H1 (cell line): Measurements from ENCODE around the gene KCNJ4. TPM values are rescaled to one million over a fixed set of nuclear protein-coding genes. Genes with fewer than 3 reads are reported as not detected.
A peak's percentile ranks its signal among the peaks of the same experiment; 100 is the strongest.

Source experiments
- CTCF ChIA-PET: fragments of 300-600 bp; sonication (Branson Sonifier 250); formaldehyde crosslinking; loops from one replicate; lab custom pipeline; 2021; ENCODE audit not compliant: partially characterized antibody; lab: Charles Lee
- POLR2A ChIA-PET: fragments of 300-600 bp; sonication (Branson Sonifier 250); formaldehyde crosslinking; loops from one replicate; lab custom pipeline; 2021; ENCODE audit warnings: inconsistent platforms; ENCODE audit not compliant: partially characterized antibody; lab: Charles Lee
- DNase-seq, 2 experiments: peaks; one replicate each; pipeline versions ENCODE4 v3.0.0 to v3.0.0-alpha.2; 2010 to 2022; ENCODE audit warnings: low spot score in 2 of 2, low read depth in 1 of 2, mixed read lengths in 1 of 2
- FAIRE-seq: peaks from 2 replicates; lab custom pipeline; 2011; peaks lifted over from hg19 to GRCh38; lab: Jason Lieb, UNC
- H2AFZ ChIP-seq: 2 replicates; pipeline ENCODE4 v1.8.1; 2012; ENCODE audit warnings: low read length, inconsistent platforms
- H2AK5ac ChIP-seq: 2 replicates; pipeline ENCODE4 v1.6.1; 2013; ENCODE audit warnings: low read depth, low read length
- H2BK120ac ChIP-seq: replicated peaks from 2 replicates; pipeline ENCODE3; 2013; ENCODE audit warnings: low read depth, low read length, inconsistent platforms
- H2BK12ac ChIP-seq: 2 replicates; pipeline ENCODE4 v1.6.1; 2013; ENCODE audit warnings: low read depth, low read length
- H2BK15ac ChIP-seq: 2 replicates; pipeline ENCODE4 v1.6.1; 2013; ENCODE audit warnings: low read length
- H2BK20ac ChIP-seq: 2 replicates; pipeline ENCODE4 v1.6.1; 2013; ENCODE audit warnings: low read length
- H2BK5ac ChIP-seq: 2 replicates; pipeline ENCODE4 v1.6.1; 2013; ENCODE audit warnings: low read depth, low read length
- H3K14ac ChIP-seq: 2 replicates; pipeline ENCODE4 v1.6.1; 2013; ENCODE audit warnings: inconsistent platforms; ENCODE audit not compliant: insufficient read length
- H3K18ac ChIP-seq: 2 replicates; pipeline ENCODE4 v1.6.1; 2013; ENCODE audit warnings: low read length; ENCODE audit errors: extremely low read depth
- H3K23ac ChIP-seq: 2 replicates; pipeline ENCODE4 v1.6.1; 2013; ENCODE audit warnings: inconsistent platforms; ENCODE audit not compliant: insufficient read length
- H3K23me2 ChIP-seq: 2 replicates; pipeline ENCODE4 v1.6.1; 2013; ENCODE audit warnings: low read depth, low read length
- H3K27ac ChIP-seq: 2 replicates; pipeline ENCODE4 v1.6.1; 2011; ENCODE audit warnings: low read depth, low read length, inconsistent platforms
- H3K27me3 ChIP-seq, 4 experiments: replicated peaks in 1 of 4; 1 replicate in 1 of 4; 2 replicates in 3 of 4; pipeline versions ENCODE4 v1.6.1 to v1.8.1; 2011 to 2013; ENCODE audit warnings: low read length in 3 of 4, mild to moderate bottlenecking in 3 of 4, inconsistent platforms in 2 of 4, mixed read lengths in 2 of 4, moderate library complexity in 1 of 4; ENCODE audit not compliant: control insufficient read depth in 3 of 4, insufficient read depth in 3 of 4; ENCODE audit errors: extremely low read depth in 1 of 4
- H3K36me3 ChIP-seq, 4 experiments: 2 replicates each; pipeline versions ENCODE4 v1.6.1 to v1.8.1; 2011 to 2013; ENCODE audit warnings: mild to moderate bottlenecking in 4 of 4, low read length in 3 of 4, moderate library complexity in 2 of 4, control low read depth in 1 of 4, inconsistent platforms in 1 of 4; ENCODE audit not compliant: insufficient read depth in 4 of 4, control insufficient read depth in 2 of 4
- H3K4ac ChIP-seq: replicated peaks from 2 replicates; pipeline ENCODE3; 2013; ENCODE audit warnings: low read length, low read depth, mixed read lengths, inconsistent platforms; ENCODE audit not compliant: insufficient read length
- H3K4me1 ChIP-seq, 4 experiments: replicated peaks in 1 of 4; 1 replicate in 1 of 4; 2 replicates in 3 of 4; pipeline versions ENCODE4 v1.6.1 to v1.8.1; 2011 to 2013; ENCODE audit warnings: low read length in 3 of 4, inconsistent platforms in 2 of 4, mixed read lengths in 1 of 4; ENCODE audit not compliant: insufficient read depth in 4 of 4, control insufficient read depth in 3 of 4
- H3K4me2 ChIP-seq, 2 experiments: 2 replicates each; pipeline versions ENCODE4 v1.6.1 to v1.8.1; 2011 to 2013; ENCODE audit warnings: low read depth in 2 of 2, low read length in 2 of 2, control low read depth in 1 of 2, inconsistent platforms in 1 of 2, mild to moderate bottlenecking in 1 of 2; ENCODE audit not compliant: insufficient read depth in 1 of 2
- H3K4me3 ChIP-seq, 4 experiments: fragments of 200-600, 300-600 bp in 1 of 4; sonication (generic), shearing (Covaris generic), sonication (Bioruptor Twin) in 1 of 4; 2 replicates each; pipeline versions ENCODE4 v1.5.1 to v1.8.1; 2011 to 2016; ENCODE audit warnings: low read length in 4 of 4, low read depth in 3 of 4, control low read depth in 2 of 4, inconsistent platforms in 2 of 4, mild to moderate bottlenecking in 2 of 4, mixed read lengths in 1 of 4, moderate library complexity in 1 of 4; ENCODE audit not compliant: insufficient read depth in 2 of 4; ENCODE audit errors: extremely low read depth in 1 of 4
- H3K56ac ChIP-seq: replicated peaks from 2 replicates; pipeline ENCODE3; 2013; ENCODE audit warnings: low read depth, mild to moderate bottlenecking, mixed read lengths, low read length, inconsistent platforms; ENCODE audit not compliant: insufficient read length
- H3K79me1 ChIP-seq: 2 replicates; pipeline ENCODE4 v1.6.1; 2013; ENCODE audit warnings: low read depth, low read length, control low read depth
- H3K79me2 ChIP-seq, 2 experiments: 2 replicates each; pipeline versions ENCODE4 v1.6.1 to v1.8.1; 2012 to 2013; ENCODE audit warnings: low read length in 2 of 2, mild to moderate bottlenecking in 2 of 2, inconsistent platforms in 1 of 2; ENCODE audit not compliant: insufficient read depth in 2 of 2, control insufficient read depth in 1 of 2
- H3K9ac ChIP-seq, 4 experiments: replicated peaks in 1 of 4; 1 replicate in 1 of 4; 2 replicates in 3 of 4; pipeline versions ENCODE4 v1.6.1 to v1.8.1; 2011 to 2013; ENCODE audit warnings: low read depth in 3 of 4, low read length in 3 of 4, control low read depth in 2 of 4, mild to moderate bottlenecking in 2 of 4, moderate library complexity in 2 of 4, inconsistent platforms in 1 of 4; ENCODE audit errors: extremely low read depth in 1 of 4
- H3K9me3 ChIP-seq, 2 experiments: 2 replicates each; pipeline versions ENCODE4 v1.6.1 to v1.8.1; 2012 to 2013; ENCODE audit warnings: mild to moderate bottlenecking in 2 of 2, moderate library complexity in 2 of 2, control low read depth in 1 of 2, inconsistent platforms in 1 of 2, low read depth in 1 of 2, low read length in 1 of 2, mixed read lengths in 1 of 2; ENCODE audit not compliant: insufficient read depth in 2 of 2
- H4K20me1 ChIP-seq, 2 experiments: replicated peaks in 1 of 2; 2 replicates each; pipeline versions ENCODE3 to v1.8.1; 2011 to 2013; ENCODE audit warnings: inconsistent platforms in 2 of 2, low read length in 2 of 2, mild to moderate bottlenecking in 1 of 2; ENCODE audit not compliant: insufficient read depth in 2 of 2, control insufficient read depth in 1 of 2
- H4K5ac ChIP-seq: 2 replicates; pipeline ENCODE4 v1.6.1; 2013; ENCODE audit warnings: low read length, low read depth, mixed read lengths, inconsistent platforms; ENCODE audit not compliant: insufficient read length
- H4K8ac ChIP-seq: 2 replicates; pipeline ENCODE4 v1.8.0; 2013; ENCODE audit warnings: mild to moderate bottlenecking, moderate library complexity, low read length, inconsistent platforms; ENCODE audit not compliant: insufficient read depth; ENCODE audit errors: extremely low read depth
- H4K91ac ChIP-seq: replicated peaks from 2 replicates; pipeline ENCODE3; 2013; ENCODE audit warnings: low read length, mixed read lengths, inconsistent platforms; ENCODE audit not compliant: insufficient read length
- CHD2 ChIP-seq: IDR thresholded peaks from 2 replicates; pipeline ENCODE4 v1.6.1; 2012; ENCODE audit warnings: low read length, improper control_type of control experiment
- HDAC2 ChIP-seq, 2 experiments: fragments of 300-600 bp in 1 of 2; sonication (generic) in 1 of 2; IDR thresholded peaks; 2 replicates each; pipeline ENCODE4 v1.6.1; 2011 to 2012; ENCODE audit warnings: low read depth in 2 of 2, low read length in 2 of 2, mild to moderate bottlenecking in 2 of 2, moderate library complexity in 2 of 2, borderline replicate concordance in 1 of 2, inconsistent platforms in 1 of 2
- KDM4A ChIP-seq: IDR thresholded peaks from one replicate; pipeline ENCODE4 v1.7.1; 2012; ENCODE audit warnings: low read depth, mild to moderate bottlenecking, moderate library complexity, low read length, inconsistent platforms; ENCODE audit not compliant: severe bottlenecking
- MAFK ChIP-seq: IDR thresholded peaks from 2 replicates; pipeline ENCODE4 v1.6.1; 2012; ENCODE audit warnings: low read depth, mild to moderate bottlenecking, improper control_type of control experiment, low read length
- POLR2AphosphoS5 ChIP-seq: IDR thresholded peaks from 2 replicates; pipeline ENCODE4 v1.6.1; 2011; ENCODE audit warnings: low read depth, low read length
- SUZ12 ChIP-seq: fragments of 200-600 bp; sonication (generic); IDR thresholded peaks from 2 replicates; pipeline ENCODE4 v1.6.1; 2012; ENCODE audit warnings: mild to moderate bottlenecking, inconsistent platforms, low read length, moderate library complexity, mixed read lengths
- TAF1 ChIP-seq: IDR thresholded peaks from 2 replicates; pipeline ENCODE4 v1.6.1; 2011; ENCODE audit warnings: mild to moderate bottlenecking, low read depth, low read length
- TAF7 ChIP-seq: optimal IDR thresholded peaks from 2 replicates; pipeline ENCODE3; 2011; ENCODE audit warnings: low read depth, mild to moderate bottlenecking, inconsistent platforms, low read length, moderate library complexity, borderline replicate concordance
- TBP ChIP-seq: IDR thresholded peaks from 2 replicates; pipeline ENCODE4 v1.6.1; 2011; ENCODE audit warnings: low read depth, low read length, improper control_type of control experiment
- TEAD4 ChIP-seq: IDR thresholded peaks from 2 replicates; pipeline ENCODE4 v1.6.1; 2012; ENCODE audit warnings: low read depth, low read length, inconsistent platforms, mixed read lengths
- ZNF274 ChIP-seq: IDR thresholded peaks from 2 replicates; pipeline ENCODE4 v1.7.0; 2012; ENCODE audit warnings: low read length, borderline replicate concordance; ENCODE audit errors: extremely low read depth
- whole genome bisulfite sequencing, 2 experiments: shearing (Covaris generic) in 1 of 2; methylation state at CpG; one replicate each; pipeline versions ENCODE4 v1.1.6 to v1.1.7; 2013 to 2015; ENCODE audit warnings: low lambda C conversion rate in 2 of 2, mixed read lengths in 2 of 2, inconsistent platforms in 1 of 2, low coverage in 1 of 2, missing lambda C conversion rate in 1 of 2; ENCODE audit not compliant: insufficient replicate concordance in 2 of 2, insufficient coverage in 1 of 2, insufficient read length in 1 of 2; ENCODE audit errors: extremely low coverage in 1 of 2, missing lambda C conversion rate in 1 of 2; 5-methylcytosine and 5-hydroxymethylcytosine counted together
- polyA plus RNA-seq, 7 experiments: library from polyadenylated mRNA; depleted of rRNA in 3 of 7; stranded (reverse) in 5 of 7; unstranded in 2 of 7; fragments of >200 nt in 5 of 7; fragments of 200-250 nt in 2 of 7; gene quantifications; 1 replicate in 5 of 7; 2 replicates in 1 of 7; 4 replicates in 1 of 7; pipeline versions ENCODE4 v1.2.1 to v1.2.3, GENCODE V29; 2011 to 2013; ENCODE audit warnings: missing spikeins in 2 of 7, mixed read lengths in 2 of 7
- total RNA-seq: library from RNA; stranded (reverse); fragmentation: NEBNext Ultra II Directional; extraction: Animal tissue kit (Norgen Biotek cat#: 25700); gene quantifications from 2 replicates; pipeline ENCODE4 v1.2.1, GENCODE V29; 2021

Gene KCNJ4
- total and polyA plus RNA-seq, 2 of the 8 experiments (the other 6 are each of a cell fraction or from before 2014, with no cell fraction given), result 1.4 to 2.2 TPM

DNA sequence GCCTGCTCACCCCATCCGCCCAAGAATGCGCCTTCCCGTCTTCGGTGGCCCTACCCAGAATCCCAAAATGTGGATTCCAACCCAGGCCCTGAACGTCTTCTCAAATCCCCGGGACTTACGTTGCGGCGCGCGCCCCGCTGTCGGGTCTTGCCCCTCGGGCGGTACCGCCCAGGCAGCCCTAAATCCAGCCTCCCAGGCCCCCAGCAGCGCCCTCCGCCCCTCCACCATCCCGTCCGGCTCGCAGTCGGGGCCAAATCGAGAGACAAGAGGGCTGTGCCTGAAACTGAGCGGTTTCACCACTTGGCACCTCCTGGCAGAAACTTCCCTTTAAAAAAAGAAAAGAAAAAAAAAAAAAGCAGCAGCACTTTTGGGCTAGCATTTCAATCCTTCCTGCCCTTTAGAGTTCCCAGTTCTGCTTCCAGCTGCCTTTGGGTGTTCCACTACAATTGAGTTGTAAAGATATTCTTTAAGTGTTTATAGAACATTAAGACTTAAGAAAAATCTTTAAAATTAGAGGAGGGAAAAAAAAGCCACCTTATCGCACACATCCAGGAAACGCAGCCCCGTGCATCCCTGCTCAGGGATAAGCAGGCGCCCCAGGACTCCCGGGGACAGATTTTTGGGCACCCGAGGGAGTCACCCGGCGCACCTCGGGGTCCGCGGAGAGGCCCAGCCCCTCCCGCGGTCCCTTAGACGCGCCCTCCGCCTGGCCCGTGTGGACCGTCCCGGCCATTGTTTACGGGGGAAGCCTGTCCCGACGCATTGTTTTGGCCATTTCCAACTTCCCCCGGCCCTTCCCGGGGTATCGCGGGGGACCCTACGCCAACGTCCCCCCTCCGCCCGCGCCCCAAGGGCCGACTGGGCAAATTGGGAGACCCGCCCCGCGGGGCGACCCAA lies 57.6 kb downstream of the KCNJ4 start:
- Histone ChIP-seq H4K8ac (peak overlapping the region; percentile 79; the same call in 1 of the 2 replicates), H3K79me2 (peaks cover 0 to 49% of the 10 kb centered on the region in 2 experiments; a peak in 3 of 4 replicates), H2BK20ac (no peak overlapping the region), H3K27ac (peak overlapping the region; percentile 94; the same call in 1 of the 2 replicates), H3K4me1 (peaks cover 0 to 21% (median 15%) of the 10 kb centered on the region in 4 experiments; a peak in 6 of 7 replicates), H3K4ac (no peak overlapping the region), H3K56ac (peak overlapping the region; percentile 77), H3K18ac (no peak overlapping the region; the same call in 1 of the 2 replicates), H3K4me2 (peak overlapping the region; percentile 77 to 94), H3K4me3 (peak overlapping the region; percentile 62 to 86 (median 80)), H2AFZ (no peak overlapping the region), H3K36me3 (no peaks in the 10 kb centered on the region), H3K9ac (peak overlapping the region; percentile 60 to 86 (median 68)), H4K5ac (peak overlapping the region; percentile 91), H4K91ac (no peak overlapping the region), H3K79me1 (no peaks in the 10 kb centered on the region; the same call in 1 of the 2 replicates), H2BK15ac (no peak overlapping the region), H2BK120ac (no peak overlapping the region), H2BK5ac (peak overlapping the region; percentile 52), H3K14ac (no peak overlapping the region), H3K27me3 (no peaks in the 10 kb centered on the region), H2BK12ac (no peak overlapping the region), H3K23ac (no peak overlapping the region), H3K9me3 (no peaks in the 10 kb centered on the region), H4K20me1 (no peaks in the 10 kb centered on the region), H3K23me2 (peaks cover 3% of the 10 kb centered on the region; the same call in 1 of the 2 replicates), H2AK5ac (no peak overlapping the region)
- CTCF ChIA-PET, result no interaction called here
- DNase-seq, result peak; percentile 85 to 93
- FAIRE-seq, result no peak
- POLR2A ChIA-PET, result interaction anchor here (0.6 to 2.1 kb wide), 12 partner anchors 16 to 194 kb away, joined by 3 to 7 read pairs (median 3); partner anchors contain the start of gene CSNK1E
- WGBS, 2 experiments, result 1% methylated on average over 25 of the region's 60 CpGs; no CpG with 5 or more reads in 1 of the 2 experiments
- TF ChIP-seq TBP (0 out of 2 replicates have a peak, but pooled peaks have one; percentile 63), MAFK (no peak), SUZ12 (no peak), HDAC2 (IDR thresholded peaks at IDR 0.05; ENCODE audit: borderline replicate concordance in 1 of 2, low read depth in 2 of 2, low read length in 2 of 2) (0 out of 4 replicates have a peak, but pooled peaks of 1 of the 2 experiments have one; percentile 24), TAF7 (peak; percentile 53), TEAD4 (peak; percentile 35; the same call in 1 of the 2 replicates), TAF1 (peak; percentile 72), ZNF274 (no peak), CHD2 (no peak), KDM4A (peak; percentile 34), POLR2AphosphoS5 (peak; percentile 51)
